Esophagus muscularis mucosa (tissue), 4 donors: ENCODE data around the gene SFXN3. TPM values are rescaled to one million over a fixed set of nuclear protein-coding genes. Genes with fewer than 3 reads are reported as not detected.

Source experiments
- DNase-seq: peaks from one replicate; pipeline ENCODE4 v3.0.0-alpha.2; 2017; ENCODE audit errors: extremely low spot score
- H3K27ac ChIP-seq, 4 donors: fragments of 200-600 bp; sonication (generic); replicated peaks in 1 of 4; 1 replicate in 3 of 4; 2 replicates in 1 of 4; pipeline ENCODE4 v1.5.1; 2016 to 2019; ENCODE audit warnings: mild to moderate bottlenecking in 1 of 4
- H3K27me3 ChIP-seq, 4 donors: fragments of 200-600 bp; sonication (generic); one replicate each; pipeline versions ENCODE4 v1.5.1 to v1.6.0; 2016 to 2019
- H3K36me3 ChIP-seq, 4 donors: fragments of 200-600 bp; sonication (generic); one replicate each; pipeline ENCODE4 v1.5.1; 2016 to 2019
- H3K4me1 ChIP-seq, 4 donors: fragments of 200-600 bp; sonication (generic); one replicate each; pipeline ENCODE4 v1.5.1; 2016 to 2019
- H3K4me3 ChIP-seq, 4 donors: fragments of 200-600 bp; sonication (generic); 1 replicate in 2 of 4; 2 replicates in 2 of 4; pipeline ENCODE4 v1.5.1; 2016 to 2019; ENCODE audit warnings: mild to moderate bottlenecking in 4 of 4, moderate library complexity in 1 of 4
- H3K9me3 ChIP-seq, 4 donors: fragments of 200-600 bp; sonication (generic); 1 replicate in 3 of 4; 2 replicates in 1 of 4; pipeline ENCODE4 v1.5.1; 2016 to 2019
- CTCF ChIP-seq, 3 experiments: fragments of 200-600 bp in 2 of 3; fragments of 450-650 bp in 1 of 3; sonication (generic) in 2 of 3; IDR thresholded peaks; one replicate each; pipeline ENCODE4 v1.5.1; 2017 to 2019; ENCODE audit warnings: antibody characterized with exemption in 3 of 3, mild to moderate bottlenecking in 2 of 3, moderate library complexity in 1 of 3
- EP300 ChIP-seq: sonication (generic); formaldehyde crosslinking; IDR thresholded peaks from one replicate; pipeline ENCODE4 v1.6.1; 2017; ENCODE audit warnings: antibody characterized with exemption
- POLR2A ChIP-seq: fragments of 450-650 bp; IDR thresholded peaks from one replicate; pipeline ENCODE4 v1.6.1; 2017; ENCODE audit warnings: antibody characterized with exemption, moderate library complexity, mild to moderate bottlenecking, low read depth
- POLR2AphosphoS5 ChIP-seq, 2 donors: sonication (generic); formaldehyde crosslinking; IDR thresholded peaks; one replicate each; pipeline ENCODE4 v1.6.1; 2017; ENCODE audit warnings: antibody characterized with exemption in 2 of 2
- WGBS: methylation state at CpG from one replicate; pipeline ENCODE4 v1.1.5; 2018; 5-methylcytosine and 5-hydroxymethylcytosine counted together
- intact Hi-C: fragments of 100-400 bp; cut with DNase I; formaldehyde crosslinking; loops from one replicate; pipeline ENCODE4 v1.15.1; 2023
- total RNA-seq, 4 donors: library from RNA; depleted of rRNA; stranded (reverse); fragments of >200 nt; gene quantifications; one replicate each; pipeline versions ENCODE4 v1.1.0 to v1.2.1, GENCODE V29; 2016

The SFXN3 gene
- total RNA-seq, 4 donors from 2014 or later: 40.9 to 95.5 (median 76.1) TPM

- H3K27me3 ChIP-seq: no peaks in the 10 kb centered on the region
- WGBS: 77% methylated on average over 9 of the region's 10 CpGs
Observed at GRCh38 chr10:100988166-100988565, 42.9 kb upstream of the SFXN3 start.

GRCh38 chr10:100989088-100989487 lies 41.9 kb upstream of the SFXN3 start:
- 94% methylated on average over 21 of the region's 21 CpGs for WGBS
- Histone ChIP-seq H3K4me3 (no peak overlapping the region), H3K36me3 (peaks cover 19 to 65% (median 50%) of the 10 kb centered on the region in 4 donors), H3K9me3 (no peaks in the 10 kb centered on the region), H3K27me3 (no peaks in the 10 kb centered on the region), H3K27ac (no peak overlapping the region), H3K4me1 (peaks cover 22 to 51% (median 38%) of the 10 kb centered on the region in 4 donors)
- no peak for DNase-seq
- no peak for TF ChIP-seq POLR2A
- TF ChIP-seq EP300: no peak
- no peak for TF ChIP-seq POLR2AphosphoS5 (IDR thresholded peaks at IDR 0.05)
- TF ChIP-seq CTCF (IDR thresholded peaks at IDR 0.05): no peak
- intact Hi-C loops: loop anchor here (5.0 kb wide), 1 partner anchor 38 kb away; no protein-coding TSS in a partner anchor

More at GRCh38 chr10:100988166-100988565, 42.9 kb upstream of the SFXN3 start:
- TF ChIP-seq EP300 (no peak), POLR2A (no peak), CTCF (IDR thresholded peaks at IDR 0.05) (no peak), POLR2AphosphoS5 (IDR thresholded peaks at IDR 0.05) (no peak)
- Histone ChIP-seq H3K4me3 (peak overlapping the region; percentile 76 to 92 (median 90)), H3K27ac (no peak overlapping the region), H3K4me1 (peaks cover 22 to 51% (median 38%) of the 10 kb centered on the region in 4 donors), H3K36me3 (peaks cover 15 to 63% (median 50%) of the 10 kb centered on the region in 4 donors), H3K9me3 (no peaks in the 10 kb centered on the region)
- DNase-seq: no peak
- intact Hi-C loops: loop anchor here (5.0 kb wide), 1 partner anchor 39 kb away; no protein-coding TSS in a partner anchor

- no peak overlapping the region for H3K4me3 ChIP-seq
- no peaks in the 10 kb centered on the region for H3K27me3 ChIP-seq
- DNase-seq: no peak
- no peaks in the 10 kb centered on the region for H3K9me3 ChIP-seq
- 52% methylated on average over 10 of the region's 10 CpGs for WGBS
- H3K27ac ChIP-seq: peak overlapping the region in 1 of 4 donors; percentile 12
- peaks cover 19 to 45% (median 33%) of the 10 kb centered on the region in 4 donors for H3K36me3 ChIP-seq
- intact Hi-C loops: no loop called here
- no peak for TF ChIP-seq POLR2AphosphoS5 (IDR thresholded peaks at IDR 0.05)
- peak; percentile 71 to 72 (median 72) for TF ChIP-seq CTCF (IDR thresholded peaks at IDR 0.05)
- TF ChIP-seq POLR2A: no peak
- no peak for TF ChIP-seq EP300
- H3K4me1 ChIP-seq: peaks cover 10 to 39% (median 31%) of the 10 kb centered on the region in 4 donors
Observed at GRCh38 chr10:100993986-100994708, 36.9 kb upstream of the SFXN3 start.

GRCh38 chr10:100995181-100995580 lies 35.9 kb upstream of the SFXN3 start:
- H3K4me1 ChIP-seq: peaks cover 10 to 33% (median 26%) of the 10 kb centered on the region in 4 donors
- H3K36me3 ChIP-seq: peaks cover 19 to 35% (median 29%) of the 10 kb centered on the region in 4 donors
- intact Hi-C loops: no loop called here
- no peak for TF ChIP-seq POLR2A
- no peak for TF ChIP-seq CTCF (IDR thresholded peaks at IDR 0.05)
- no peak for TF ChIP-seq EP300
- TF ChIP-seq POLR2AphosphoS5 (IDR thresholded peaks at IDR 0.05): no peak
- WGBS: no CpG with 5 or more reads among the region's 6 CpGs
- DNase-seq: no peak
- H3K27ac ChIP-seq: no peak overlapping the region
- no peaks in the 10 kb centered on the region for H3K9me3 ChIP-seq
- H3K4me3 ChIP-seq: no peak overlapping the region
- no peaks in the 10 kb centered on the region for H3K27me3 ChIP-seq
